ENCODE results near the gene NDC1. TPM values are rescaled to one million over a fixed set of nuclear protein-coding genes. Genes with fewer than 3 reads are reported as not detected.

NDC1 gene
- total RNA-seq, 2 donors from 2014 or later, result 32.4 to 38.7 TPM

- peaks cover 7% of the 10 kb centered on the region for H3K4me1 ChIP-seq (ENCODE audit: control insufficient read depth, insufficient read depth, low read length)
- H3K9me3 Mint-ChIP-seq, result no peaks in the 10 kb centered on the region
- no peak overlapping the region for H3K4me3 Mint-ChIP-seq
- WGBS, 2 experiments (ENCODE audit: insufficient coverage in 1 of 2, insufficient read length in 1 of 2), result 92 to 98% methylated on average over 8 of the region's 8 CpGs
- H3K27me3 Mint-ChIP-seq (ENCODE audit: insufficient read depth), result peaks cover 8% of the 10 kb centered on the region
- DNase-seq, result no peak
- H3K9ac ChIP-seq (ENCODE audit: extremely low read depth, low read length, poor library complexity, severe bottlenecking), result no peak overlapping the region
- peaks cover 18% of the 10 kb centered on the region for H3K27me3 ChIP-seq (ENCODE audit: control insufficient read depth, insufficient read depth, low read length, poor library complexity, severe bottlenecking)
- H3K9me3 ChIP-seq (ENCODE audit: control insufficient read depth, low read length), result no peaks in the 10 kb centered on the region
- no peak overlapping the region for H3K27ac ChIP-seq (ENCODE audit: low read depth, low read length)
- H3K4me3 ChIP-seq (ENCODE audit: low read length), result no peak overlapping the region
- H3K4me1 Mint-ChIP-seq, result peaks cover 25% of the 10 kb centered on the region
- no peak for TF ChIP-seq CTCF (conservative IDR thresholded peaks at IDR 0.05)
- no peaks in the 10 kb centered on the region for H3K36me3 ChIP-seq (ENCODE audit: control insufficient read depth, insufficient read depth, low read length)
- H3K36me3 Mint-ChIP-seq (ENCODE audit: low read depth), result no peaks in the 10 kb centered on the region
- no peak overlapping the region for H3K27ac Mint-ChIP-seq
Measured at GRCh38 chr1:53731779-53732305, 106.3 kb downstream of the NDC1 start.

DNA sequence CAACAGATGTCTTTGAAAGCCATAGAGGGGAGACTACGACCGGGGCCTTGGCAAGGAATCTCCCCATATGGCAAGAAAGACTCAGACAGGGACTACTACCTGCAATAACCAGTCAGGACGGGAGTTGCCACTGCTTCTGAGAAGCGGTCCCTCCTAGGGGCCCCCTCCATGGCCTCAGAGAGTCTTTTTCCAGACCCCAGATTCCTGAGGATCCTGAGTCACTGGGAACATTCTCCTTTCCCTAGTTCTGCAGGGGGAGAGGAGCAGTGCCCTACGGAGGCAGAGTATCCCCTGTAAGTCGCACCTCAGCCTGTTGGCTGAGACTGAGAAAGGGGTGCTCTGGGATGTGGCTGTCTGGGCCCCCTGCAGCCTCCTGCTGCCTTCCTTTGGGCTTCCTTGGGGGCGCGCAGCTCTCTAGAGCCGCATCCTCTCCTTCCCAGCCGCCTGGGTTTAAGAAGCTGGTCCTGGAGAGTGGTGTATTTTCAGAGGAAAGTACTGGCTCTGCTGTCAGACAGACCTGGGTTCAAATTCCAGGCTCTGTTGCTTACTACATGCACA is 107.0 kb downstream of the NDC1 start:
- Histone ChIP-seq H3K9ac (ENCODE audit: extremely low read depth, low read length, poor library complexity, severe bottlenecking) (no peak overlapping the region), H3K27me3 (ENCODE audit: control insufficient read depth, insufficient read depth, low read length, poor library complexity, severe bottlenecking) (peaks cover 11% of the 10 kb centered on the region), H3K4me1 (ENCODE audit: control insufficient read depth, insufficient read depth, low read length) (peaks cover 7% of the 10 kb centered on the region), H3K9me3 (ENCODE audit: control insufficient read depth, low read length) (no peaks in the 10 kb centered on the region), H3K36me3 (ENCODE audit: control insufficient read depth, insufficient read depth, low read length) (no peaks in the 10 kb centered on the region), H3K27ac (ENCODE audit: low read depth, low read length) (no peak overlapping the region), H3K4me3 (ENCODE audit: low read length) (no peak overlapping the region)
- WGBS, 2 experiments (ENCODE audit: insufficient coverage in 1 of 2, insufficient read length in 1 of 2), result 96 to 97% methylated on average over 2 to 10 of the region's 10 CpGs
- Mint-ChIP-seq H3K36me3 (ENCODE audit: low read depth) (no peaks in the 10 kb centered on the region), H3K4me3 (no peak overlapping the region), H3K9me3 (no peaks in the 10 kb centered on the region), H3K4me1 (peaks cover 23% of the 10 kb centered on the region), H3K27me3 (ENCODE audit: insufficient read depth) (peaks cover 3% of the 10 kb centered on the region), H3K27ac (no peak overlapping the region)
- TF ChIP-seq CTCF (conservative IDR thresholded peaks at IDR 0.05), result no peak
- DNase-seq, result no peak

DNA sequence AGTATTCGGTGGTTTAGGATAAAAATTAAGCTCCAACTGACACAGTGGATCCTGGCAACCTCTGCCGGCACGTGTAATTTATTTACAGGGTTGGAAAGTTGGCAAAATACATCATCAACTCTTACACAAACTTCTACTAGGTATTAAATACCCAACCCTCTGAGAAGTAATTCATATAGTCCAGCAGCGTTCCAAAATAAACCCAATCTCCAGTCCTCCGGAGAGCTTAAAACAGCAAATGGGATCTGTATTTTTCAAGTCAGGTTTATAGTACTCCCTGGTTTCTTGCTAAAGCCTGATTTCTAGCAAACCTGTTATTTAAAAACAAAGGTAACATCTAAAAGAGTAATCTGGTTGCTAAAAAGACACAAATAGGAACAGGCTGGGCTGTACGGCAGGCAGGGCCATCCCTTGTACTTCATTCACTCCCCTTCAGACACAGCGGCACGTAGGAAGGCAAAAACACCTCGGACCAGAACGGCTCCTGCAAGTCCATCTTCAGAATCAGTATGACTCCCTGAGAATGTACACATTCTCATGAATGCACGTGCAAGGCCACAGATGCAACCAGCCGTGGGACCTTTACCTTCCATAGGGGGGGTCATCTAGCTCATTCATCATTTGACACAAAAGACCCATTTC is 107.8 kb downstream of the NDC1 start:
- no peak for DNase-seq
- Histone ChIP-seq H3K27ac (ENCODE audit: low read depth, low read length) (no peak overlapping the region), H3K4me1 (ENCODE audit: control insufficient read depth, insufficient read depth, low read length) (peaks cover 4% of the 10 kb centered on the region), H3K9me3 (ENCODE audit: control insufficient read depth, low read length) (no peaks in the 10 kb centered on the region), H3K4me3 (ENCODE audit: low read length) (no peak overlapping the region), H3K27me3 (ENCODE audit: control insufficient read depth, insufficient read depth, low read length, poor library complexity, severe bottlenecking) (peaks cover 7% of the 10 kb centered on the region), H3K36me3 (ENCODE audit: control insufficient read depth, insufficient read depth, low read length) (no peaks in the 10 kb centered on the region), H3K9ac (ENCODE audit: extremely low read depth, low read length, poor library complexity, severe bottlenecking) (no peak overlapping the region)
- Mint-ChIP-seq H3K27me3 (ENCODE audit: insufficient read depth) (peaks cover 2% of the 10 kb centered on the region), H3K36me3 (ENCODE audit: low read depth) (no peaks in the 10 kb centered on the region), H3K27ac (no peak overlapping the region), H3K4me1 (peaks cover 15% of the 10 kb centered on the region), H3K9me3 (no peaks in the 10 kb centered on the region), H3K4me3 (no peak overlapping the region)
- TF ChIP-seq CTCF (conservative IDR thresholded peaks at IDR 0.05), result no peak
- WGBS, 2 experiments (ENCODE audit: insufficient coverage in 1 of 2, insufficient read length in 1 of 2), result 92 to 98% methylated on average over 8 to 12 of the region's 12 CpGs

Measured in endodermal cell (in vitro differentiated cells).